Cerebellar cortex (tissue), 1 donor: ENCODE measurements around the gene GGTLC3.
"Not testable (repeated sequence)": the region's sequence is repeated elsewhere in the genome, so short reads cannot be mapped to it uniquely, and the experiment has no call there.

ENCODE experiments used
- DNase-seq: peaks from one replicate; pipeline ENCODE4 v3.0.0-alpha.2; 2015; ENCODE audit warnings: low spot score

GGTLC3 gene

DNA sequence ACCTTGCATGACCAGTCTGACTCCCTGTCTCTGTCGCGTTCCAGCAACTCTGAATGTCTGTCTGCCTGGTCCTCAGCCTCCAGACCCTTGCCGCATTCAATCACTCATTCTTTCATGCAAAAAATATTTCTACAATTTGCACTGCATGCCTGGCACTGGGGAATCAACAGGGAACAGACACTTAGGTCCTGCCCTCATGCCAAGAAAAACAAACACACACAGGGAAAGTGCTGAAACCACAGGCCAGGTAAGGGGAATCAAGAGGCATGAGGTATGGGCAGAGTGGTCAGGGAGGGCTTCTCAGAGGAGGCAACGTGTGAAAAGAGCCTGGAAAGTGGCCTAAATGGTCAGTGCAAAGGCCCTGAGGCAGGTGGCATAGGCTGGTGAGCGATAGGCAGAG is at the start of gene GGTLC3:
Gene GGTLC3, minus strand, starts transcription at position 101 of the 400 bp plus-strand sequence. CDS start 264 bp downstream, outside the sequence.
- not testable (repeated sequence) for DNase-seq

DNA sequence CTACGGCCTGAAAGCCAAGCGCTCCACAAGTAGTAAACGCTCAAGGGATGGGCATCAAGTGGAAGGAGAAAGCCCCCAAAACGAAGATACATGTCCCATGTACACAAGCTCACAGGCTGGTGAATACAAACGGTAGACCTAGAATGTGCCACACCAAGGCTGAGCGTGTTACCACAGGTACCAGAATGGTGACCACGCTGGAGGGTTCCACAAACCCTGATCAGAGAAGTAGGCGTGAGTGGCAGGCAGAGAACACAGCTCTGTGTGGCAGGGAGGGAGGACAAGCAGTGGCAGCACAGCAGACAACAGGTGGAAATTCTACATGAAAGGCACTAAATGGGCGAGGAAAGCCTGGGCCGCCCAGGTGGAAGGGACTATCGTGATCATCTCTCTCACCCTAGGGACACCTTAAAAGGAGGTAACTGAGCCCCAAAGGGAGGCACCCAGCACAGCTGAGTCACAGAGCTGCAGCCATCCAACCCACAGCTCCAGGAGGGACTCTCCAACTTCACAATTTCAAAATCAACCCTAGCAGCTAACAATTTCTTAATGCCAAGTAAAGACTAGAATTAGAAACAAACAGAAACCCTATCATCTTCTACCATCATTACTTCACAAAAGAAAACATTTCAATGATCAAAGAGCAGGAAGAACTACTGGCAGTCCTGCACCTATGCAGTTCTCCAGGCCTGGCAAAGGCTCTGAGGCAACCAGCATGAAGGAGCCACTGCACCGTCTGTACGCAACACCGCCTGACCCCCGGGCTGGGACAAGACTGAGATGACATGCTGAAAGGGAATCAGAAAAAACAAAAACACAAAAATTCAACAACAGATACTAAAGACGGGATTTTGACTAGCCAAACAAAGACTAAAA is 42.4 kb upstream of the GGTLC3 start:
- DNase-seq = not testable (repeated sequence)

- not testable (repeated sequence) for DNase-seq
These were observed 41.0 kb upstream of the GGTLC3 start for GRCh38 chr22:18558939-18559338.

DNA sequence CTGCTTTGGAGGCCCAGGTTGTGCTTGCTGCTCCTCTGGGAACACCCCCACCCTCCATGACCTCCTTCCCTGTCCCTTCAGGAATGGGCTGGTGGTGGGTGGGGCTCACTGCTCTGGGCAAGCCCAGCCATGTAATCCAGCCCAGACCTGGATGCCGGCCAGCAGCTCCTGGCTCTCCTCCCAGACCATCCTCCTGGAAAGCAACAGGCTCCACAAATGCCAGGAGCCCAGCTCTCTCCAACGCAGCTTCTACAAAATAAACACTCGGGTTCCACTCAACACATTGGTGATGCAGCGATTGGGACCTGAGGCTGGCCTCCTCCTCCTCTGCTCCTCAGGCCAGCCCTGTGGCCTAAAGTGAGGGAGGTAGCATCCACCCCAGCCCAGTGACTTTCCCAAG is 40.6 kb upstream of the GGTLC3 start:
- not testable (repeated sequence) for DNase-seq

DNA sequence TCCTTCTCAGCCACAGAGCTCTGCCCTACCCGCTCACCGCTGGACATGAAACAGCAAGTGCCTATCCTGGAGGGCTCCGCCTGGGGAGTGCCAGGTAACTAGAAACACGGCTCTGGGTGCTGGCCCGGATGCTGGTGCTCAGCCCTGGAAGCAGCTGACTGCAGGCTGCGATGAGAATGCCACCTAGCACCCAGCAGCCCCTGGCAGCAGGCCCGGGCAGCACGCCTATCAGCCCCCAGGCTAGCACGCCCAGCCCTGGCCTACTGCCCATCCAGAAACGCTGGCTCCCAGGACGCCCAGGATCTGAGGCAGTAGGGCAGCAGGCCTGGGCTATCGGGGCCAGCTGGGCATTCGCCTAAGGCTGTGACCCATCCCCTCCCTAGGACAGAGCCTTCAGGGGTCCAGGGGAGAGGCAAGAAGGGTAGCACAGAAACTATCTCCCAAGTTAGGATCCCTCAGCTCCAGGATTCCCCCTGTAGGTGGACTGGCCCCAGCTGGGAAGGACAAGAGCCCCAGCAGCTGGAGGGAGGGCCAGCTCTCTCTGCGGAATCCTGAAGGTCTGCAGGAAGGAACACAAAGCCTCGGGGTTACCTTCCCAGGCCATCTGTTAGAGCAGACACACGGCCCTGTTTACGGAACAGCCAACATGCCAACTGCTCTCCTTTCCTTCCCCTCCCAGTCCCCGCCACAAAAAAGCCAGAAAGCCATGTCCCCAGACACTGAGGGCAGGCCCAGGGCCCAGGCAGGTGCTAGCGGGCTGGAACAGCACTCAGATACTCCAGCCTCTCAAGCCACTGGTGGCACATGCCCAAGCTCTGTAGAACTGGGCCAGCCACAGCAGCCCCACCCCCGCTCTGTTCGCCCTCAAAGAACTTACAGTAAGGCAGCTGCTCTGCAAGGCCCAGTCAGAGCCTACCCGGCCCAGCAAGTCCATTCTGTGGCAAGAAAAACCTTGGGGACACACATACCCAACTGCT is 36.6 kb upstream of the GGTLC3 start:
- not testable (repeated sequence) for DNase-seq

DNA sequence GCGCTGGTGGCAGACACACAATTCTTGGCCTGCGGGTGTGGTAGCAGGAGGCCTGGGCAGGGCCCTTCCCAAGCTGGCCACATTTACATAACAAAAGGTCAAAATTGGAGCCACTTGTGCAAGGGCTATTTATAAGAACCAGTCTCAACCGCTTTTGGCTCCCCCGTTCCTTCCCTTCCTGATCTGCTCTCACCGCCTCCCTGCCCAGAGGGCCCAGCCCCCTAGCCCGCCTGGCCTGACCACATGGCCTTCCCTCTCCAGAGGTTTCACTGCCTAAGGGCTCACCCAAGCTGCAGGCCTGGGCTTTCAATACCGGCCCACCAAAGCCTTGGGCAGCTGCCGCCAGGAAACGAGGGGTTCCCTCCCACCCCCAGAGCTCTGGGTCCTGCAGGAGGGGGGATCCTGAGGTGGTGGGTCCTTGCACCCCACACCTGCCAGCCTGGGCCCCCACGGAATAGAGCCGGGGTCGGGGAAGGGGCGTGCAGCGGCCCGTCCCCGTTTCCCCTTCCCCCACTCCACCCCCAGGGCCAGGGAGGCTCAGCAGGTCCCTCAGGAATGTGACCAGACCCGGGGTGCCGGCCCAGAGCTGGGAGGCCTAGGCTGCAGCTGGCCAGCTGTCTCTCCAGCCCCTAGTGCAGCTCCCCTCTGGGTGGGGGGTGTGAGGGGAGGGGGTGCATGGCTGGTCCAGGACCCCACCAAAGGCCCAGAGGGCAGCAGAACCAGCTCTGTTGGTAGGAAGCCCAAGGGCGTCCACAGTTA is 35.1 kb upstream of the GGTLC3 start:
- not testable (repeated sequence) for DNase-seq

GRCh38 chr22:18551046-18551445 is 33.1 kb upstream of the GGTLC3 start:
- DNase-seq = not testable (repeated sequence)

DNA sequence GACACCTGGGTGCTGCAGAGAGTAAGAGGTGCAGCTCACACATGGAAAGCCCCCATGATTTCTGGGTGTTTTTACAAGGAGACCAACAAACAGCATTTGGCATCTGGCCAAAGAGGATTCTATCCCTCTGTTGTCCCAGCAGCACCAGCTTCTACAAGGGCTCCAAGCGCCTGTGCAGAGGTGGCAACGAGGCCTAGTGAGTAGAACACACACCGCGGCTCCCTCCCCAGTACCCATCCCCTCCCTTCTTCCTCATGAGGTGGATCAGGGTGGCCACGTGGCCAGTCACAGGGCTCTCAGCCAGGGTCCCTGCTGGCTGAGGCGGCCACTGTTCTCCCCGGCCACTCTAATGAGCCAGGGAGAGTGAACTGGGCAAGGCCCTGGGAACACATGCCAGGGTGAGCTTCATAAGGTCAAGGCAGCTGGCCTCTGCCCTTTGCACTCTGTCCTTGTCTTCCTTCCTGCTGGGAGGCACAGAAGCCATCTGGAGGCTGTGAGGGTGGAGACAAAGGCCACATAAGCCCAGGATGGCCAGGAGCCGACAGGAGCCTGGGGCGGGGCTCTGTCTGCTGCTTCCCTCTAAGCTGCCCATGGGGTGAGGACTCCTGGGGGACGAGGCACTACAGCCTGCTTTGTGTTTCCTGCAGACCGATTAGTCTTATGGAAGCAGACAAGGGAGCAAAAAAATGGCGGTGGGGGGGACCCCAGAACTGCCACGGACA is 31.7 kb upstream of the GGTLC3 start:
- DNase-seq = not testable (repeated sequence)

- not testable (repeated sequence) for DNase-seq
These were observed 26.7 kb upstream of the GGTLC3 start for GRCh38 chr22:18544615-18545014.

- not testable (repeated sequence) for DNase-seq
These were observed 25.4 kb upstream of the GGTLC3 start for GRCh38 chr22:18543400-18543799.

DNA sequence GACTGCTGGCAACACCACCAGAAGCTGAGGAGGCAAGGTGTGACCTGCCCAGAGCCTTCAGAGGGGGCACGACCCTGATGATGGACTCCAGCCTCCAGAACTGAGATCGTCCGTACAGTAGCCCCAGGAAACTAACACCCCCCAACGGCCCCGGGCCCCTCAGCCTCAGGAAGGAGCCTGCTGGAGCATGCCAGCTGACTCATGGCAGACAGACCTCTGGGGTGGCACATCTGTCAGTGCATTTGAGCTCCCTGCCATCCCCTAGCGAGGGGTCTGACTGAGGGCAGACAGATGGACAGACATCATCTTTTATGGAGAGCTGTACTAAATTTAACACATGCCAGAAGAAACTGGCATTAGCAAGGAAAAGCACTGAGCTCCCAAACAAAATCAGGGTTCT is 22.0 kb upstream of the GGTLC3 start:
- not testable (repeated sequence) for DNase-seq

DNA sequence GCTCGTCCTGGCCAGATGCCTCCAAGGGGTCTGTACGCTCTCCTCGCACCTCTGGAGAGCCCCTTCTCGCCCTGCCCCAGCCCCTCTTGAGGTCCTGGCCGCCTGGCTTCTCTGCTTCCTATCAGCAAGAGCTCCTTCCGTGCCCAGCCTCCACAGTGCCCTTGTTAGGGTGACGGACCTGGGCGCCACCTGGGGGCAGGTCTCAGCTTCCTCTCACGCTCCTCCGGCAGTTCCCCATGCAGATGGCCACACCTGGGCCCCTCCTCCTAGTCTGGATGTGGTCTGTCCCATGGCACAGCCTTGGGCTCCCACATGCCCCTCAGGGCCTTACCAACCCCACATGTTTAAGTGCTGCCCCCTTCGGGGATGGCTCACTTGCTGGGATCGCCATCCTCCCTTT is 16.4 kb upstream of the GGTLC3 start:
- not testable (repeated sequence) for DNase-seq

DNA sequence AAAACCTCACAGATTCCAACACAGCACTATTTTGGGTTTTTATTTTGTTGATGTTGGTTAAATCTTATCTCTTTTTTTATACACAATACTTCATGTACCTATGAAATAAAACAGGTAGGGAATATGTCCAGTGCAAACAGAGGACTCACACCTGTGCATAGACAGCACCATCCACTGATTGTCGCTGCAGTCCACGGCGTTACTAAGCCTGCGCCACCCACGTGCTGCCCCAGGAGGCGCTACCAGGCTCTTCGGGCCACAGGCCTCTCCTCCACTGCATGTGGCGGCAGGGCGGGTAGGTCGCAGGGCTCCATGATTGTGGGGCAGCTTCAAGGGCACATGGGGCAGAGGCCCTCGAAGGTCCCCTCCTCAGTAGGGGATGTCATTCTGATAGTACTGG is 15.7 kb upstream of the GGTLC3 start:
- DNase-seq = not testable (repeated sequence)

DNA sequence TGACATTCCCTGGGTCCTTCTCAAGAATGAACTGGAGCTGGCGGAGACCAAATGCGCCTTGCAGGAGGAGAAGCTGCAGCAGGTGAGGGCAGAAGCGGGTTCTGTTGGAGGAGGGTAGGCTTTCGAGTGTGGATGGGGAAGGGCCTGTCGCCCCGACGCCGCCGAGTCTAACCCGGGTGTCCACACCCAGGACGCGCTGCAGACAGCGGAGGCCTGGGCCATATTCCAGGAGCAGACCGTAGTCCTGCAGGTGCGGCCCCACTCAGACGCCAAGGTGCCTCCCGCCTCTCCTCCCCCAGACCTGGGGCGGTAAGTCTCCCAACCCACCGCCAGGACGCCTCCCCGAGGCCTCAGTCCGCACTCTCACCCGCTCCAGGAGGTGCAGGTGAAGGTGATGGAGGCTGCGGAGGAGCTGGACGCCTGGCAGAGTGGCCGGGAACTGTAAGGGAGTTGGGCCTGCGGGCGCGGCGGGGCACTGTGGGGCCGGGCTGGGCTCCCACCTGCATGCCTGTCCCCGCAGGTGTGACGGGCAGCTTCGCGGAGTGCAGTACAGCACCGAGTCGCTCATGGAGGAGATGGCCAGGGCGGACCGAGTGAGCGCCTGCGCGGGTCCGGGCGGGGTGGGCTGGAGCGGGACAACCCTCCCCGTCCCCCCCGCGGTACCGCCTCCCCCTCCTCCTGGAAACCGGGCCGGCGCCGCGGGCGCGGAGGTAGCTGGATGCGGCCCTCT is 11.6 kb upstream of the GGTLC3 start:
- DNase-seq = not testable (repeated sequence)

DNA sequence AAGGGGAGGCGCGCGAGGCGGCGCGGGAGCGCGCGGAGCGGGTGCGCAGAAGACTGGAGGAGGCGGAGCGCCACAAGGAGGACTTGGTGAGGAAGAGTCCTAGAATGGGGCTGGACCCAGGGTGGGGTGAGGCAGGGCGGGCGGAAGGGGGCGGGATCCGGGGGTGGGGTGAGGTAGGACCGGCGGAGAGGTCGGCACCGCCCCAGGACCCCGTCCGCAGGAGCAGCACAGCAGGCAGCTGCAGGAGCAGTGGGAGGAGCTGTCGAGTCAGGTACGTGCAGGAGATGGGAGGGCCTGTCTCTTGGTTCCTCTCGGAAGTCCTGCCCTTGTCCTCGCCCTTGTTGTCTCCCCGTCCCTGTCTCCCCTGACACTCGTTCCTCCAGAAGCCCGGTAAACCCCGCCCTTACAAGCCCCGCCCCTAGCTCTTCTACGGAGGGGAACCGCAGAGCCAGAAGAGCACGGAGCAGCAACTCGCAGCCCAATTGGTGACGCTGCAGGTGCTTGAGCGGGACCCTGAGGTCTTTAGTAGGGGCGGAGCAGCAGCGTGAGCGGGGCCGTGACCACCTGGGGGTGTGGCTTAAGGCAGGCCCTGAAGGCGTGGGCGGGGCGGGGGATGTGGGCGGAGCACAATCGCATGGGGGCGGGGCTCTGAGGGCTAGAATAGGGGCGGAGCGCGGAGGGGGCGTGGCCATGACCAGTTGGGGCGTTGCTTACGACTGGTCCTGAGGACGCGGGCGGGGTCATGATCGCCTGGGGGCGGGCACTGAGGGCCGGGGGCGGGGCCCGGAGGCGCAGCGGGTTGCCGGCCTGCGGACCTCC is 10.8 kb upstream of the GGTLC3 start:
- DNase-seq = peak; percentile 58

- DNase-seq = not testable (repeated sequence)
These were observed 10.0 kb upstream of the GGTLC3 start, which contains the start of gene TMEM191B for GRCh38 chr22:18527752-18528596. TMEM191B (plus strand) TSS chr22:18527802; CDS start chr22:18527981, 179 bp downstream.

GRCh38 chr22:18523328-18523727 is 5.4 kb upstream of the GGTLC3 start:
- not testable (repeated sequence) for DNase-seq

DNA sequence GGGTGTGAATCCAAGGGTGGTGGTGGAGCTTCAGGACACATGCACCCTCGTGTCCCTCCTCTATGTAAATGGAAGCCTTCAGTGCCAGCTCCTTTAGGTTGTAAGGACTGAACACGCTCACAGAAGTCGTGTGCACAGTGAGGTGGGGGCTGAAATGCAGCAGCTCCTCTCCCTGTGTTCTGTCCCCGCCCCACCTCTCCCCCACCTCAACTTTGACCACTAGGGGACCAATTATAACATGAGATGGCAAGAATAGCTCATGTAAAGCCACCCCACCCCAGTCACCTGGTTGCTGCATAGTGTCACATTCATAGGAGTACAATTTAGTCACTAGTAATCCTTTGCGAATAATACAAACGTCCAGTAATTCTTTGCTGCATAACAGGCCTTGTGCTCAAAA is 4.8 kb upstream of the GGTLC3 start:
- not testable (repeated sequence) for DNase-seq
